OCI-LY7 (cell line): Measurements from ENCODE around the gene E2F8.

Experiments
- EZH2phosphoT487 ChIP-seq: fragments of 200-600 bp; sonication (generic); IDR thresholded peaks from 2 replicates; pipeline ENCODE4 v1.6.1; 2018; ENCODE audit warnings: low read depth, borderline replicate concordance, mild to moderate bottlenecking, mixed run types, antibody characterized with exemption, low read length, moderate library complexity, mixed read lengths
- TF ChIP-seq, protein P1 (sequence below): fragments of 200-600 bp; sonication (generic); conservative IDR thresholded peaks from 2 replicates; pipeline ENCODE4 v1.5.1; 2014; ENCODE audit warnings: mild to moderate bottlenecking, antibody characterized with exemption, low read length, moderate library complexity, mixed read lengths

DNA sequence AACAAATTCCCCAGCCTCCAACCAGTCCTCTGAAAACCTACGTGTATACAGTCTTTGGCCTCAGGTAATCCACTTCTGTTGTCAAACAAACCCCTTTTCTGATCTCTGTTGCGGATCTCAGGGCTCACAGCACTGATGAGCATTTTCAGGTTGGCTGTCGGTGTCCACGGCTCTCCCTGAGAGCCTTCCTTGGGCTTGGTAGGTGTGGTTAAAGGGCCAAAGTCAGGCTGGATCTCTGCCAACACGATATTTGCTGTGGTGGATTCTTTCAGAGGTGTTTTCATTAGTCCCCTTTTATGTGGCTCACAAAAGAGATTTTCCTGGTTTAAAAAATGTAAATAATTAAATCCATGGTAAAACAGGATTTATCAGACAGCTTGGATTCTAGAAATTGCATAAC, 2.9 kb downstream of the E2F8 start:
- TF ChIP-seq, protein P1, sequence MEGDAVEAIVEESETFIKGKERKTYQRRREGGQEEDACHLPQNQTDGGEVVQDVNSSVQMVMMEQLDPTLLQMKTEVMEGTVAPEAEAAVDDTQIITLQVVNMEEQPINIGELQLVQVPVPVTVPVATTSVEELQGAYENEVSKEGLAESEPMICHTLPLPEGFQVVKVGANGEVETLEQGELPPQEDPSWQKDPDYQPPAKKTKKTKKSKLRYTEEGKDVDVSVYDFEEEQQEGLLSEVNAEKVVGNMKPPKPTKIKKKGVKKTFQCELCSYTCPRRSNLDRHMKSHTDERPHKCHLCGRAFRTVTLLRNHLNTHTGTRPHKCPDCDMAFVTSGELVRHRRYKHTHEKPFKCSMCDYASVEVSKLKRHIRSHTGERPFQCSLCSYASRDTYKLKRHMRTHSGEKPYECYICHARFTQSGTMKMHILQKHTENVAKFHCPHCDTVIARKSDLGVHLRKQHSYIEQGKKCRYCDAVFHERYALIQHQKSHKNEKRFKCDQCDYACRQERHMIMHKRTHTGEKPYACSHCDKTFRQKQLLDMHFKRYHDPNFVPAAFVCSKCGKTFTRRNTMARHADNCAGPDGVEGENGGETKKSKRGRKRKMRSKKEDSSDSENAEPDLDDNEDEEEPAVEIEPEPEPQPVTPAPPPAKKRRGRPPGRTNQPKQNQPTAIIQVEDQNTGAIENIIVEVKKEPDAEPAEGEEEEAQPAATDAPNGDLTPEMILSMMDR: no peak
- no peak for TF ChIP-seq EZH2phosphoT487
